Neural cell (in vitro differentiated cells): ENCODE measurements around the gene COL6A2. TPM values are rescaled to one million over a fixed set of nuclear protein-coding genes. Genes with fewer than 3 reads are reported as not detected.
A peak's percentile ranks its signal among the peaks of the same experiment; 100 is the strongest.

Source experiments
- H2AFZ ChIP-seq: fragments of 200-600, 300-800 bp; sonication (generic), shearing (Covaris generic); 2 replicates; pipeline ENCODE4 v1.6.0; 2014; ENCODE audit warnings: low read depth, mild to moderate bottlenecking, antibody characterized with exemption, low read length, moderate library complexity
- H3F3A ChIP-seq: fragments of 200-600 bp; shearing (Covaris generic); 2 replicates; pipeline ENCODE4 v1.6.1; 2016; ENCODE audit warnings: mild to moderate bottlenecking, moderate library complexity, mixed read lengths, antibody characterized with exemption, low read length; ENCODE audit not compliant: insufficient read depth, poor library complexity, severe bottlenecking
- H3K27ac ChIP-seq: fragments of 200-600, 300-800 bp; sonication (generic), shearing (Covaris generic); 2 replicates; pipeline ENCODE4 v1.5.1; 2014; ENCODE audit warnings: mild to moderate bottlenecking, low read length, moderate library complexity
- H3K27me3 ChIP-seq: fragments of 300-800, 200-600 bp; sonication (generic), shearing (Covaris generic); 2 replicates; pipeline ENCODE4 v1.6.0; 2014; ENCODE audit warnings: mild to moderate bottlenecking, low read depth, low read length, moderate library complexity; ENCODE audit not compliant: insufficient read depth
- H3K36me3 ChIP-seq: fragments of 300-800, 200-600 bp; sonication (generic), shearing (Covaris generic); 2 replicates; pipeline ENCODE4 v1.5.1; 2014; ENCODE audit warnings: mild to moderate bottlenecking, antibody characterized with exemption, low read length, moderate library complexity; ENCODE audit not compliant: insufficient read depth
- H3K4me2 ChIP-seq: fragments of 300-800, 200-600 bp; sonication (generic), shearing (Covaris generic); 2 replicates; pipeline ENCODE4 v1.6.0; 2014; ENCODE audit warnings: mild to moderate bottlenecking, low read length
- H3K4me3 ChIP-seq: fragments of 300-800, 200-600 bp; sonication (generic), shearing (Covaris generic); 2 replicates; pipeline ENCODE4 v1.5.1; 2014; ENCODE audit warnings: mild to moderate bottlenecking, low read length, moderate library complexity
- H3K79me2 ChIP-seq: fragments of 200-600 bp; shearing (Covaris generic); replicated peaks from 2 replicates; pipeline ENCODE4 v1.6.0; 2014; ENCODE audit warnings: mild to moderate bottlenecking, low read length, moderate library complexity; ENCODE audit not compliant: insufficient read depth
- H3K9ac ChIP-seq: fragments of 300-800, 200-600 bp; sonication (generic), shearing (Covaris generic); 2 replicates; pipeline ENCODE4 v1.6.1; 2016; ENCODE audit warnings: mild to moderate bottlenecking, low read length, mixed read lengths
- H3K9me2 ChIP-seq: fragments of 200-600 bp; shearing (Covaris generic); 2 replicates; pipeline ENCODE4 v1.6.1; 2016; ENCODE audit warnings: mild to moderate bottlenecking, low read length, mixed read lengths; ENCODE audit not compliant: insufficient read depth
- H3K9me3 ChIP-seq: fragments of 200-600, 300-800 bp; sonication (generic), shearing (Covaris generic); 2 replicates; pipeline ENCODE4 v1.6.1; 2016; ENCODE audit warnings: mild to moderate bottlenecking, mixed run types, low read length, moderate library complexity, mixed read lengths
- H4K20me1 ChIP-seq: fragments of 200-600 bp; shearing (Covaris generic); 2 replicates; pipeline ENCODE4 v1.6.1; 2016; ENCODE audit warnings: mild to moderate bottlenecking, mixed run types; ENCODE audit not compliant: insufficient read depth
- EP300 ChIP-seq: fragments of 450-650 bp; conservative IDR thresholded peaks from 2 replicates; pipeline ENCODE4 v1.6.1; 2014; ENCODE audit warnings: antibody characterized with exemption, mild to moderate bottlenecking, moderate library complexity; ENCODE audit not compliant: poor library complexity, severe bottlenecking
- MXI1 ChIP-seq: fragments of 450-650 bp; conservative IDR thresholded peaks from 2 replicates; pipeline ENCODE4 v1.6.1; 2014; ENCODE audit warnings: antibody characterized with exemption, mild to moderate bottlenecking; ENCODE audit not compliant: poor library complexity, severe bottlenecking
- POLR2AphosphoS5 ChIP-seq: IDR thresholded peaks from 2 replicates; pipeline ENCODE4 v1.6.1; 2012
- RAD21 ChIP-seq: fragments of 450-650 bp; conservative IDR thresholded peaks from 2 replicates; pipeline ENCODE4 v1.6.1; 2014; ENCODE audit warnings: antibody characterized with exemption, mild to moderate bottlenecking, moderate library complexity
- REST ChIP-seq: IDR thresholded peaks from 2 replicates; pipeline ENCODE4 v1.6.1; 2012; ENCODE audit warnings: borderline replicate concordance
- SMC3 ChIP-seq: fragments of 450-650 bp; conservative IDR thresholded peaks from 2 replicates; pipeline ENCODE4 v1.6.1; 2014; ENCODE audit warnings: antibody characterized with exemption, mild to moderate bottlenecking, moderate library complexity; ENCODE audit not compliant: poor library complexity
- TAF1 ChIP-seq: IDR thresholded peaks from 2 replicates; pipeline ENCODE4 v1.6.1; 2012; ENCODE audit warnings: low read depth
- polyA plus RNA-seq: library from polyadenylated mRNA; depleted of rRNA; stranded (reverse); fragments of >200 nt; gene quantifications from 2 replicates; pipeline ENCODE4 v1.2.3, GENCODE V29; 2014

Gene COL6A2
- polyA plus RNA-seq, 1 donor from 2014 or later: not detected

- H3K79me2 ChIP-seq: no peaks in the 10 kb centered on the region
- no peak overlapping the region for H3K4me2 ChIP-seq
- H3K27ac ChIP-seq: peak overlapping the region; percentile 21
- peak; percentile 56 for TF ChIP-seq REST
- no peak for TF ChIP-seq TAF1
- TF ChIP-seq POLR2AphosphoS5: no peak
- TF ChIP-seq RAD21: no peak
- TF ChIP-seq SMC3: no peak
- H3K36me3 ChIP-seq: no peaks in the 10 kb centered on the region
- no peaks in the 10 kb centered on the region for H3K9me3 ChIP-seq
- H2AFZ ChIP-seq: no peak overlapping the region
- no peaks in the 10 kb centered on the region for H3F3A ChIP-seq
- H4K20me1 ChIP-seq: no peaks in the 10 kb centered on the region
- peaks cover 6% of the 10 kb centered on the region for H3K27me3 ChIP-seq
- no peak overlapping the region for H3K4me3 ChIP-seq
- H3K9me2 ChIP-seq: no peaks in the 10 kb centered on the region
- H3K9ac ChIP-seq: no peak overlapping the region
Measured at GRCh38 chr21:46135782-46136395, 38.0 kb downstream of the COL6A2 start.

- no peak overlapping the region for H3K27ac ChIP-seq
- TF ChIP-seq POLR2AphosphoS5: no peak
- no peak for TF ChIP-seq TAF1
- TF ChIP-seq SMC3: no peak
- no peak for TF ChIP-seq MXI1
Measured at GRCh38 chr21:46136739-46137349, 38.9 kb downstream of the COL6A2 start.

GRCh38 chr21:46137908-46138307 lies 40.0 kb downstream of the COL6A2 start:
- Histone ChIP-seq H3K9me3 (no peaks in the 10 kb centered on the region), H3K9me2 (no peaks in the 10 kb centered on the region), H2AFZ (no peak overlapping the region), H3K27me3 (peaks cover 22% of the 10 kb centered on the region), H3K79me2 (no peaks in the 10 kb centered on the region), H3K36me3 (no peaks in the 10 kb centered on the region), H3K9ac (no peak overlapping the region), H3K4me3 (no peak overlapping the region), H4K20me1 (no peaks in the 10 kb centered on the region), H3K4me2 (no peak overlapping the region), H3F3A (no peaks in the 10 kb centered on the region), H3K27ac (no peak overlapping the region)
- no peak for TF ChIP-seq MXI1
- no peak for TF ChIP-seq EP300
- TF ChIP-seq TAF1: no peak
- no peak for TF ChIP-seq SMC3
- TF ChIP-seq POLR2AphosphoS5: no peak

More at GRCh38 chr21:46136739-46137349, 38.9 kb downstream of the COL6A2 start:
- Histone ChIP-seq H3K4me3 (no peak overlapping the region), H3F3A (no peaks in the 10 kb centered on the region), H3K9me2 (no peaks in the 10 kb centered on the region), H3K36me3 (no peaks in the 10 kb centered on the region), H3K79me2 (no peaks in the 10 kb centered on the region), H3K4me2 (no peak overlapping the region), H3K9ac (no peak overlapping the region), H3K9me3 (no peaks in the 10 kb centered on the region), H4K20me1 (no peaks in the 10 kb centered on the region), H2AFZ (no peak overlapping the region), H3K27me3 (peaks cover 15% of the 10 kb centered on the region)
